ENCODE data around the gene JAKMIP1.

JAKMIP1 gene

DNA sequence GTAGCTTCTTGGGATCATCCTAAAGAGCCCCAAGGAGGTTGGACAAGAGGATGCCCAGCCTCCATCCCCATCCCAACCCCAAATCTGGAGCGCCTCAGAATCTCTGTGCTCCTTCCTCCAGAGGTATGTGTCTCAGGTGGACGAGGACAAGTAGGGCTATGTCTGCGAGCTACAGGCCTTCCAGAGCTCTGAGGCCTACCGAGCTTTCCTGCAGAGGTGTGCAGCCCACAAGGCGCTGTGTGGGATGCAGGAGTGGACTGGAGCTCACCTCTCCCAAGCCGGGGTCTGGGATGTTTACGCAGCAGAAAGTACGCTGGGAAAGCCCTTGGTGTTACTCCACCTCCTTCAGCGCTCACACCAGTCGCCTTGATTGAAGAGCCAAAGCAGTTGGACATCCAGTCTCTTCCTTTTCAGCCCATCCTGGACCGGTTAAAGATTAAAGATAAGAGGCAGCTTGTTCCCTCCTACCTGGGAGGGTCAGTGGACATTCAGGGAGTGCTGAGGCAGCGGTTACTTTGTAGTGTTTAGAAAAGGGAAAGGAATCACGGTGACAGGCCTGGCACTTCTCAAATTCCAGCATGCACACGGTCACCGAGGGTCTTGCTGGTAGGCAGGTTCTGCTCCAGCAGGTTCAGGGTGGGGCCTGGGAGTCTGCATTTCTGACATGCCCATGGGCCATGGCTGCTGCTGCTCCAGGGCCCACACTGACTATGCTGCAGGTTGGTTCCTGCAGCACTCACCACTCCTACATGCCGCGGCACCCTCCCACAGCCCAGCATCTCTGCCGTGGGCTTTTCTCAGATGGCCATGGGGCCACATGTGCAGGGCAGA is 29.5 kb upstream of the JAKMIP1 start:
- no peaks in the 10 kb centered on the region for H3K36me3 ChIP-seq (ENCODE audit: low read depth)
- DNase-seq (ENCODE audit: low spot score) (no peak), ATAC-seq (ENCODE audit: low read depth) (no peak)
- no peaks in the 10 kb centered on the region for H3K9me3 ChIP-seq (ENCODE audit: severe bottlenecking)
- no peaks in the 10 kb centered on the region for H3K27me3 ChIP-seq (ENCODE audit: insufficient read depth, poor library complexity, severe bottlenecking)
- H3K4me1 ChIP-seq (ENCODE audit: insufficient read depth, poor library complexity, severe bottlenecking) = no peaks in the 10 kb centered on the region
- H3K4me3 ChIP-seq (ENCODE audit: severe bottlenecking) = no peak overlapping the region
- TF ChIP-seq, protein P1, sequence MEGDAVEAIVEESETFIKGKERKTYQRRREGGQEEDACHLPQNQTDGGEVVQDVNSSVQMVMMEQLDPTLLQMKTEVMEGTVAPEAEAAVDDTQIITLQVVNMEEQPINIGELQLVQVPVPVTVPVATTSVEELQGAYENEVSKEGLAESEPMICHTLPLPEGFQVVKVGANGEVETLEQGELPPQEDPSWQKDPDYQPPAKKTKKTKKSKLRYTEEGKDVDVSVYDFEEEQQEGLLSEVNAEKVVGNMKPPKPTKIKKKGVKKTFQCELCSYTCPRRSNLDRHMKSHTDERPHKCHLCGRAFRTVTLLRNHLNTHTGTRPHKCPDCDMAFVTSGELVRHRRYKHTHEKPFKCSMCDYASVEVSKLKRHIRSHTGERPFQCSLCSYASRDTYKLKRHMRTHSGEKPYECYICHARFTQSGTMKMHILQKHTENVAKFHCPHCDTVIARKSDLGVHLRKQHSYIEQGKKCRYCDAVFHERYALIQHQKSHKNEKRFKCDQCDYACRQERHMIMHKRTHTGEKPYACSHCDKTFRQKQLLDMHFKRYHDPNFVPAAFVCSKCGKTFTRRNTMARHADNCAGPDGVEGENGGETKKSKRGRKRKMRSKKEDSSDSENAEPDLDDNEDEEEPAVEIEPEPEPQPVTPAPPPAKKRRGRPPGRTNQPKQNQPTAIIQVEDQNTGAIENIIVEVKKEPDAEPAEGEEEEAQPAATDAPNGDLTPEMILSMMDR (IDR thresholded peaks at IDR 0.05; ENCODE audit: poor library complexity, severe bottlenecking) = no peak
- no peak overlapping the region for H3K27ac ChIP-seq (ENCODE audit: poor library complexity, severe bottlenecking)

DNA sequence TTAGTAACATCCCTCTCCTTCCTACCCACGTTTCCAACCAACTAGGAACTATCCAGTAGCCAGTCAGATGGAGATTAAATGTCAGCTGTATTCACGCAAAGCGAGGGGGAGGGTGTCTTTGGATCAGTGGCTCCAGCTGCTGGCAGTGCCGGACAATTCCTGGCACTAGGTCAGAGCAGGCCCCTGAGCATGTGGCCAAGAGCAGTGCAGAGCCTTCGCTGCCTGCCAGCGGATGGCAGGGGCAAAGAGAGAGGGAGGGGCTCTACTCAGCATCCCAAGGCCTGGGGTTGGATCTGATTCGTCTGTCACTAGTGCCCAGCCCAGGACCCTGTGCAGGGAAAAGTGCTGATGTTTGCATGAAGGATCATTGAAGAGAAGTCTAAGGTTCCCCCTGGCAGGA is 28.7 kb upstream of the JAKMIP1 start:
- no peaks in the 10 kb centered on the region for H3K9me3 ChIP-seq (ENCODE audit: severe bottlenecking)
- no peaks in the 10 kb centered on the region for H3K27me3 ChIP-seq (ENCODE audit: insufficient read depth, poor library complexity, severe bottlenecking)
- H3K4me3 ChIP-seq (ENCODE audit: severe bottlenecking) = no peak overlapping the region
- no peaks in the 10 kb centered on the region for H3K36me3 ChIP-seq (ENCODE audit: low read depth)
- no peak for DNase-seq (ENCODE audit: low spot score)
- H3K27ac ChIP-seq (ENCODE audit: poor library complexity, severe bottlenecking) = no peak overlapping the region
- TF ChIP-seq, protein P1 (IDR thresholded peaks at IDR 0.05; ENCODE audit: poor library complexity, severe bottlenecking) = no peak
- ATAC-seq (ENCODE audit: low read depth) = no peak
- no peaks in the 10 kb centered on the region for H3K4me1 ChIP-seq (ENCODE audit: insufficient read depth, poor library complexity, severe bottlenecking)

DNA sequence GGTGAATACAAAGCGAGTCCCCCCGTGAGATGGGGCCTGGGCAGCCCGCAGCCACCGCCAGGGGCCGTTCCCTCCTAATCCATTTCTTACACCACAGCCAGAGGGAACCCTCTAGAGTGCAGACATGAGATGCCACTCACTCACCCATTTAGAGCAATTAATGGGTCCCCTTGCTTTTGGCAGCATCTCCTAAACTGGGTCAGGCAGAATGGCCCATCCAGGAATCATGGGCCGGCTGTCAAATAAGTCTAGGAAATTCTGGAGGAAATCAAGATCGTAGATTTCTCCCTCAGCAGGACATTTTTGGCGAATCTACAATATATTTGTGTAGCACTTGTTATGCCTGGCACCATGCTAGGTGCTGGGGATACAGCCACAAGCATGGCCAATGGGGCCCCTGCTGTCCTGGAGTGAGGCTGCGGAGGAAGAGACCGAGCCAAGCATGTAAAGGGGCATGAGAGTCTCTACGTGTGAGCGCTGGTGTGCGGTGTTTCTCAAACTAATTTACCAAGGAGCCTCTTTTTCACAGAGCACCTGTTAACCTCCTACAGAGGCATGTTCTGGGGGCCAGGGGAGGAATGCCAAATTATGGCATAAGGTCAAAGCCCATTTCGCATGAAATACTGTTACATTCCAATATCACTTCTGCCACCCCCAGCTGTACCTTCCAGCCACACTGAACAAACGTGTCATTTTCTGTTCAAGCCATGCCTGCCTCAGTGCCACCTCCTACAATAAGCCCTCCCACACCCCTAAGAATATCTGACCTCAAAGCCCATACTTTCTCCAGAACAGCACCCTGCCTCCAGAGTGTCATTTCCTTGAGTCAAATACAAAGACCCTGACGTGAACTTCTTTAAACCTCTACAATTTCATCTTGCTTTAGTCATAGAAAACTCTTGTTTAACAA is 28.1 kb upstream of the JAKMIP1 start:
- no peak for ATAC-seq (ENCODE audit: low read depth)
- TF ChIP-seq, protein P1 (IDR thresholded peaks at IDR 0.05; ENCODE audit: poor library complexity, severe bottlenecking) = no peak
- no peak for DNase-seq (ENCODE audit: low spot score)
- Histone ChIP-seq H3K36me3 (ENCODE audit: low read depth) (no peaks in the 10 kb centered on the region), H3K27ac (ENCODE audit: poor library complexity, severe bottlenecking) (no peak overlapping the region), H3K4me3 (ENCODE audit: severe bottlenecking) (no peak overlapping the region), H3K4me1 (ENCODE audit: insufficient read depth, poor library complexity, severe bottlenecking) (no peaks in the 10 kb centered on the region), H3K9me3 (ENCODE audit: severe bottlenecking) (no peaks in the 10 kb centered on the region), H3K27me3 (ENCODE audit: insufficient read depth, poor library complexity, severe bottlenecking) (no peaks in the 10 kb centered on the region)

DNA sequence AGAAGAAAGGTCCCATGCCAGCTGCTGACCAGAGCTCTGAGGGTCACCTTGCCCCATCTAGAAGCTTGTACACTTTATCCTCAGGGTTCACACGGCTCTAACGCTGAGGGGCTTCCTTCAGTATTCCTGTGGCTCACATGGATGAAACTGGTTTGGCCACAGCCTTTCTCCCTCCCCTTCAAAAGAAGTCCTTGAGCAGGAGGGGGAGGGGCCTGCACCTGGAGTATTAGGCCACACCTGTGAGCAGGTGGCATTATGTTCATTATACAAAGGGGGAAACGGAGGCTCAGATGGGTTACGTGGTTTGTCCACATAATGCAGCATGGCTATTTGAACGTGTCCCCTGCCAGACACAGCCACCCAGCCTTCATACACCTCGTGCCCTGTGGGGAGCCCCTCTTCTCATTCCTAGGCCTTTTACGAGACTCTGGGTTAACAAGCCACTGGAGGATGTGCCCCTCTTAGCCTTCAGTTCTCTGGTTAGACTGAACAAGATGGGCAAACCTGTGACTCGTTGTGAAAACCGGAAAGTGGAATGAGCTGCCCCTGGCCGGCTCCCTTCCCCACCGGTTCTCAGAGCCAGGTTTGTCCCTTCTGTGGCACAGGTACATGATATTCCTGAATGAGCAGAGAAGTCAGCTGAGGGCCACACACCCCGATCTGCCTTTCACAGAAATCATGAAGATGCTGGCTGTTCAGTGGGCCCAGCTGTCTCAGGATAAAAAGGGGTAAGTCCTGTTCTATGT is 27.2 kb upstream of the JAKMIP1 start:
- Histone ChIP-seq H3K4me3 (ENCODE audit: severe bottlenecking) (no peak overlapping the region), H3K27me3 (ENCODE audit: insufficient read depth, poor library complexity, severe bottlenecking) (peaks cover 5% of the 10 kb centered on the region), H3K9me3 (ENCODE audit: severe bottlenecking) (no peaks in the 10 kb centered on the region), H3K36me3 (ENCODE audit: low read depth) (no peaks in the 10 kb centered on the region), H3K4me1 (ENCODE audit: insufficient read depth, poor library complexity, severe bottlenecking) (no peaks in the 10 kb centered on the region), H3K27ac (ENCODE audit: poor library complexity, severe bottlenecking) (no peak overlapping the region)
- DNase-seq (ENCODE audit: low spot score) (no peak), ATAC-seq (ENCODE audit: low read depth) (no peak)
- TF ChIP-seq, protein P1 (IDR thresholded peaks at IDR 0.05; ENCODE audit: poor library complexity, severe bottlenecking) = no peak
